Tibial artery (tissue), 4 donors: ENCODE results near the gene GRID2IP.

Source experiments
- DNase-seq, 2 donors: peaks; one replicate each; pipeline ENCODE4 v3.0.0-alpha.2; 2019
- H3K27ac ChIP-seq, 2 donors: fragments of 200-600 bp; sonication (generic) in 1 of 2; 1 replicate in 1 of 2; 2 replicates in 1 of 2; pipeline ENCODE4 v1.5.1; 2018 to 2019; ENCODE audit warnings: mild to moderate bottlenecking in 1 of 2
- H3K27me3 ChIP-seq, 2 donors: fragments of 200-600 bp; sonication (generic) in 1 of 2; one replicate each; pipeline versions ENCODE4 v1.5.1 to v1.6.0; 2016 to 2019
- H3K36me3 ChIP-seq, 3 donors: fragments of 200-600 bp; sonication (generic) in 2 of 3; one replicate each; pipeline ENCODE4 v1.5.1; 2016 to 2019; ENCODE audit warnings: mild to moderate bottlenecking in 2 of 3
- H3K4me1 ChIP-seq, 4 donors: fragments of 200-600 bp; sonication (generic) in 2 of 4; 1 replicate in 3 of 4; 2 replicates in 1 of 4; pipeline ENCODE4 v1.5.1; 2016 to 2019
- H3K4me3 ChIP-seq, 2 donors: fragments of 200-600 bp; sonication (generic) in 1 of 2; 1 replicate in 1 of 2; 2 replicates in 1 of 2; pipeline ENCODE4 v1.5.1; 2018 to 2019; ENCODE audit warnings: mild to moderate bottlenecking in 2 of 2
- H3K9me3 ChIP-seq, 3 donors: fragments of 200-600 bp; sonication (generic) in 1 of 3; one replicate each; pipeline ENCODE4 v1.5.1; 2016 to 2019
- intact Hi-C: fragments of 100-400 bp; cut with DNase I; formaldehyde crosslinking; loops from one replicate; pipeline ENCODE4 v1.15.0; 2023; ENCODE audit warnings: low total_unique reads
- TF ChIP-seq, protein P1 (sequence below), 2 experiments: fragments of 200-600 bp in 1 of 2; fragments of 450-650 bp in 1 of 2; IDR thresholded peaks; one replicate each; pipeline ENCODE4 v1.5.1; 2017 to 2019; ENCODE audit warnings: antibody characterized with exemption in 2 of 2, mild to moderate bottlenecking in 1 of 2, moderate library complexity in 1 of 2

GRID2IP gene

DNA sequence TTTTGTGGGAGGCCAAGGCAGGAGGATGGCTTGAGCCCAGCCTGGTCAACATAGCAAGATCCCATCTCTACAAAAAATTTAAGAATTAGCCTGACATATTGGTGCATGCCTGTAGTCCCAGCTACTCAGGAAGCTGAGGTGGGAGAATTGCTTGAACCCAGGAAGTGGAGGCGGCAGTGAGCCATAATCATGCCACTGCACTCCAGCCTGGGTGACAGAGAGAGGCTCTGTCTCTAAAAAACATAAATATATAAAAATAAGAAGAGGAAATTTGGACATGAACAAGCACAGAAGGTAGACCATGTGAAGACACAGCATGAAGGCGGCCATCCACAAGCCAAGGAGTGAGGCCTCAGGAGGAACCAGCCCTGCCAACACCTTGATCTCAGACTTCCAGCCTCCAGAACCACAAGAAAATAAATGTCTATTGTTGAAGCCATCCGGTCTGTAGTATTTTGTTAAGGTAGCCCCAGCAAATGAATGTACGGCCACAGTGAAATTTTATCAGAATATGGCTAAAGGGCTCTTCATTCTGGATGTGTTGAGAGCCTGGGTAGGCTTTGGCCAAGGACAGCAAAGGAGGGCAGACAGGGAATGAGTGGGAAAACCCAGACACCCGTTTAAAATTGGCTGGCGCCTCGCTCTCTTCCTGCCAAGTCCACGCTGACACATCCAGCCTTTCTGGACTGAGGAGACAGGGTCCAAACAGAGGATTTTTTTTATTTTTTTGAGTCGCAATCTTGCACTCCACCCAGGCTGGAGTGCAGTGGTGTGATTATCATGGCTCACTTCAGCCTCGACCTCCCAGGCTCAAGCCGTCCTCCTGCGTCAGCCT, 12.9 kb upstream of the GRID2IP start:
- Histone ChIP-seq H3K27me3 (no peaks in the 10 kb centered on the region), H3K4me3 (no peak overlapping the region), H3K36me3 (no peaks in the 10 kb centered on the region), H3K4me1 (peaks cover 0 to 4% (median 1%) of the 10 kb centered on the region in 4 donors), H3K9me3 (no peaks in the 10 kb centered on the region), H3K27ac (no peak overlapping the region)
- intact Hi-C loops: no loop called here
- TF ChIP-seq, protein P1, sequence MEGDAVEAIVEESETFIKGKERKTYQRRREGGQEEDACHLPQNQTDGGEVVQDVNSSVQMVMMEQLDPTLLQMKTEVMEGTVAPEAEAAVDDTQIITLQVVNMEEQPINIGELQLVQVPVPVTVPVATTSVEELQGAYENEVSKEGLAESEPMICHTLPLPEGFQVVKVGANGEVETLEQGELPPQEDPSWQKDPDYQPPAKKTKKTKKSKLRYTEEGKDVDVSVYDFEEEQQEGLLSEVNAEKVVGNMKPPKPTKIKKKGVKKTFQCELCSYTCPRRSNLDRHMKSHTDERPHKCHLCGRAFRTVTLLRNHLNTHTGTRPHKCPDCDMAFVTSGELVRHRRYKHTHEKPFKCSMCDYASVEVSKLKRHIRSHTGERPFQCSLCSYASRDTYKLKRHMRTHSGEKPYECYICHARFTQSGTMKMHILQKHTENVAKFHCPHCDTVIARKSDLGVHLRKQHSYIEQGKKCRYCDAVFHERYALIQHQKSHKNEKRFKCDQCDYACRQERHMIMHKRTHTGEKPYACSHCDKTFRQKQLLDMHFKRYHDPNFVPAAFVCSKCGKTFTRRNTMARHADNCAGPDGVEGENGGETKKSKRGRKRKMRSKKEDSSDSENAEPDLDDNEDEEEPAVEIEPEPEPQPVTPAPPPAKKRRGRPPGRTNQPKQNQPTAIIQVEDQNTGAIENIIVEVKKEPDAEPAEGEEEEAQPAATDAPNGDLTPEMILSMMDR (IDR thresholded peaks at IDR 0.05): no peak
- DNase-seq: no peak

DNA sequence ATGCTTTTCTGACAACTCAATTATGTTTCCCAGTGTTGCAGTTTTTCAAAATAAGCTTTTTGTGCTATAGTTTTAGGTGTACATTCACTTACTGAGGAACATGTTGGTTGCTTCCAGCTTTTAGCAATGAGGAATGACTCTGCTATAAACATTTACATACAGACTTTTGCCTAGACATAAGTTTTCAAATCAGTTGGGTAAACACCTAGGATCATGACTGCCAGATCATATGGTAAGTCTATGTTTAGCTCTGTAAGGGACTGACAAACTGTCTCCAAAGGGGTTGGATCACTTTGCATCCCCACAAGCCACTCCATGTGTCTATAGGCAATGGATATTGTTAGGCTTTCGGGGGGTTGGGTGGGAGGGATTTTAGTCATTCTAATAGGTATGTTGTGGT, 10.8 kb upstream of the GRID2IP start:
- Histone ChIP-seq H3K36me3 (no peaks in the 10 kb centered on the region), H3K4me3 (no peak overlapping the region), H3K27ac (no peak overlapping the region), H3K27me3 (no peaks in the 10 kb centered on the region), H3K4me1 (peaks cover 0 to 4% (median 1%) of the 10 kb centered on the region in 4 donors), H3K9me3 (no peaks in the 10 kb centered on the region)
- TF ChIP-seq, protein P1 (IDR thresholded peaks at IDR 0.05): no peak
- intact Hi-C loops: no loop called here
- DNase-seq: no peak

DNA sequence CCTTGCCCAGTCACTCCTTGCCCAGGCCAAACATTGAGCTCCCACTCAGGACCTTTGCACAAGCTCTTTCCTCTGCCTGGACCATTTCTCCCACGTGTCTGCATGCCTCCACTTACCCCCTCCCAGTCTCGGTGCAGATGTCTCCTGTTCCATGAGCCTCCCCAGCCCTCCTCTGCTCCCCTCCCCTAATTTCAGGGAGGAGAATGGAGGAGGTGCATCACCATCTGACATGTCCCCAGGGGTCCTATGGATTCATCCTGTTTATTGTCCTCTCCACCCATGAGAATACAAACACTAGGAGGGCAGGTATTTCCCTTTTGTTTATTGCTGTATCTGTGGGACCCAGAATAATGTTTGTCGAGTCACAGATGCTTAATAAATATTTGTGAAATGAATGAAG, 8.6 kb upstream of the GRID2IP start:
- DNase-seq: no peak
- Histone ChIP-seq H3K4me1 (peaks cover 0 to 4% (median 1%) of the 10 kb centered on the region in 4 donors), H3K27me3 (no peaks in the 10 kb centered on the region), H3K4me3 (no peak overlapping the region), H3K27ac (no peak overlapping the region), H3K36me3 (no peaks in the 10 kb centered on the region), H3K9me3 (no peaks in the 10 kb centered on the region)
- TF ChIP-seq, protein P1 (IDR thresholded peaks at IDR 0.05): no peak
- intact Hi-C loops: no loop called here

DNA sequence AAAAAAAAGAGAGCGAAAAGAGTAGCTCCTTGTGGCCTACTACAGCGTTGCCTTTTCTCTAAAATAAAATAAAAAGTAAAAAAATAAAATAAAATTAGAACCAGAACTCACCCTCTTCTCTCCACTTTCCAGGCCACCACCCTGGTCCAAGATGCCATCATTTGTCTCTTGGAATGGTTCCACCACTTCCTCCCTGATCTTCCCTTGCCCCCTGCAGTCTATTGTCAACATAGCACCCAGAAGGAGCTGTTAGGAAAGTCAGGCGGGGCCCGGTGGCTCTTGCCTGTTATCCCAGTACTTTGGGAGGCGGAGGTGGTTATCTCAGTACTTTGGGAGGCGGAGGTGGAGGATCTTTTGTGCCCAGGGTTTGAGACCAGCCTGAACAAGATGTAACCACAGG, 7.6 kb upstream of the GRID2IP start:
- Histone ChIP-seq H3K27me3 (no peaks in the 10 kb centered on the region), H3K4me3 (no peak overlapping the region), H3K4me1 (no peaks in the 10 kb centered on the region), H3K27ac (no peak overlapping the region), H3K36me3 (no peaks in the 10 kb centered on the region), H3K9me3 (no peaks in the 10 kb centered on the region)
- no peak for DNase-seq
- TF ChIP-seq, protein P1 (IDR thresholded peaks at IDR 0.05): no peak
- intact Hi-C loops: no loop called here

DNA sequence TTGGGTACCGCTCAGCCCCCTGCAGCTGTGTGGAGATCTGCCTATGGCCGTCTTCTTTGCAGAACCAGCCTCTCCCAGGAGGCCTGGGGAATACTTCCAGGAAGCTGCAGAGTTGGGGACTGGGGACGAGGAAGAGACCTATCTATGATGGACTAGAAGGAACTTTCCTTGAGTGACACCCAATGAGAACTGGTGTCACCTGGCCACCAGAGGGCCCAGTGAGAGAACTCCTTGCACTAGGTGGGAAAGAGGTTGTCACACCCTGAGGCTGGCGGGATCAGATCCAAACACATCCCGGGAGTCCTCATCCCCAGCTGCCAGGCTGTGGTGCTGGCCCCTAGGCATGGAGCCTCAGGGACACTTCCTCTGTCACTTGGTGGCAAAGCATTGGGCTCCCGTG, 4.9 kb upstream of the GRID2IP start:
- TF ChIP-seq, protein P1 (IDR thresholded peaks at IDR 0.05): no peak
- DNase-seq: no peak

More for the DNA sequence above, 4.9 kb upstream of the GRID2IP start:
- no peaks in the 10 kb centered on the region for H3K9me3 ChIP-seq
- intact Hi-C loops: no loop called here
- no peaks in the 10 kb centered on the region for H3K4me1 ChIP-seq
- no peak overlapping the region for H3K27ac ChIP-seq
- no peak overlapping the region for H3K4me3 ChIP-seq
- no peaks in the 10 kb centered on the region for H3K36me3 ChIP-seq
- no peaks in the 10 kb centered on the region for H3K27me3 ChIP-seq
